HepG2 (cell line): ENCODE results near the gene FN1. TPM values are rescaled to one million over a fixed set of nuclear protein-coding genes. Genes with fewer than 3 reads are reported as not detected.

ENCODE experiments used
- CC2D1A ChIP-seq: sonication (generic); formaldehyde crosslinking; IDR thresholded peaks from 2 replicates; pipeline ENCODE4 v1.8.1; 2023; ENCODE audit warnings: mild to moderate bottlenecking, missing genetic modification reagents
- CREB1 ChIP-seq, 2 experiments: fragments of 450-650 bp in 1 of 2; IDR thresholded peaks; 2 replicates each; pipeline ENCODE4 v1.6.1; 2016 to 2017; ENCODE audit warnings: control low read depth in 1 of 2, mild to moderate bottlenecking in 1 of 2, missing compliant biosample characterization in 1 of 2, missing genetic modification characterization in 1 of 2
- CREM ChIP-seq, 2 experiments: sonication (generic) in 1 of 2; formaldehyde crosslinking in 1 of 2; IDR thresholded peaks; 2 replicates each; pipeline versions ENCODE4 v1.4.0 to v1.6.1; 2016 to 2020; ENCODE audit warnings: antibody characterized with exemption in 1 of 2, mild to moderate bottlenecking in 1 of 2, missing genetic modification reagents in 1 of 2
- DNMT1 ChIP-seq: sonication (generic); formaldehyde crosslinking; IDR thresholded peaks from 2 replicates; pipeline ENCODE4 v1.5.1; 2020; ENCODE audit warnings: mild to moderate bottlenecking, missing genetic modification reagents
- KDM4B ChIP-seq: sonication (generic); formaldehyde crosslinking; IDR thresholded peaks from 2 replicates; pipeline ENCODE4 v1.4.0; 2020; ENCODE audit warnings: missing genetic modification reagents
- KLF6 ChIP-seq: IDR thresholded peaks from 2 replicates; pipeline ENCODE4 v1.8.0; 2016; ENCODE audit warnings: missing biosample characterization, missing genetic modification reagents
- NCOR1 ChIP-seq: fragments of 200-600 bp; sonication (generic); IDR thresholded peaks from 2 replicates; pipeline ENCODE4 v1.7.0; 2017; ENCODE audit warnings: antibody characterized with exemption, low read length, borderline replicate concordance
- NFAT5 ChIP-seq: sonication (generic); formaldehyde crosslinking; IDR thresholded peaks from 2 replicates; pipeline ENCODE4 v1.4.0; 2020; ENCODE audit warnings: missing genetic modification reagents
- NR2C2 ChIP-seq: sonication (generic); formaldehyde crosslinking; IDR thresholded peaks from 2 replicates; pipeline ENCODE4 v1.4.0; 2020; ENCODE audit warnings: missing genetic modification reagents, mild to moderate bottlenecking, moderate library complexity, borderline replicate concordance
- NR3C1 ChIP-seq: sonication (generic); formaldehyde crosslinking; IDR thresholded peaks from 2 replicates; pipeline ENCODE4 v1.4.0; 2020; ENCODE audit warnings: missing genetic modification reagents
- PRMT3 ChIP-seq: sonication (generic); formaldehyde crosslinking; IDR thresholded peaks from 2 replicates; pipeline ENCODE4 v1.8.1; 2022; ENCODE audit warnings: low read depth, mild to moderate bottlenecking, moderate library complexity, missing genetic modification reagents, borderline replicate concordance
- RAD21 ChIP-seq: fragments of 450-650 bp; formaldehyde crosslinking; IDR thresholded peaks from 2 replicates; pipeline ENCODE4 v1.5.0; 2020; ENCODE audit warnings: mild to moderate bottlenecking
- RFXANK ChIP-seq: IDR thresholded peaks from 2 replicates; pipeline ENCODE4 v1.6.1; 2016
- SOX6 ChIP-seq, 2 experiments: fragments of 450-650 bp in 1 of 2; sonication (generic) in 1 of 2; formaldehyde crosslinking in 1 of 2; IDR thresholded peaks; 2 replicates each; pipeline versions ENCODE4 v1.4.0 to v1.6.1; 2017 to 2020; ENCODE audit warnings: antibody characterized with exemption in 1 of 2, mild to moderate bottlenecking in 1 of 2, missing genetic modification reagents in 1 of 2
- TBP ChIP-seq: sonication (generic); formaldehyde crosslinking; IDR thresholded peaks from 2 replicates; pipeline ENCODE4 v1.5.0; 2020; ENCODE audit warnings: missing genetic modification reagents
- U2AF2 ChIP-seq: fragments of 200-400 bp; formaldehyde crosslinking; IDR thresholded peaks from 2 replicates; pipeline ENCODE4 v1.6.1; 2017; ENCODE audit warnings: low read depth, mild to moderate bottlenecking, low read length
- ZBTB10 ChIP-seq: sonication (generic); formaldehyde crosslinking; IDR thresholded peaks from 2 replicates; pipeline ENCODE4 v1.4.0; 2020; ENCODE audit warnings: missing genetic modification reagents, borderline replicate concordance
- ZNF256 ChIP-seq: sonication (generic); formaldehyde crosslinking; conservative IDR thresholded peaks from 2 replicates; pipeline ENCODE4 v1.4.0; 2020; ENCODE audit warnings: missing genetic modification reagents
- ZNF33A ChIP-seq: sonication (generic); formaldehyde crosslinking; IDR thresholded peaks from 2 replicates; pipeline ENCODE4 v1.5.1; 2020; ENCODE audit warnings: missing genetic modification reagents, mild to moderate bottlenecking, moderate library complexity, borderline replicate concordance
- ZNF343 ChIP-seq: sonication (generic); formaldehyde crosslinking; IDR thresholded peaks from 2 replicates; pipeline ENCODE4 v1.4.0; 2020; ENCODE audit warnings: mild to moderate bottlenecking, missing genetic modification reagents
- polyA plus RNA-seq, 8 experiments: library from polyadenylated mRNA; depleted of rRNA in 3 of 8; stranded (reverse) in 7 of 8; unstranded in 1 of 8; fragments of >200 nt; fragmentation: Illumina TruSeq in 4 of 8; extraction: Trizol in 4 of 8; gene quantifications; 2 replicates each; pipeline versions ENCODE4 v1.2.1 to v1.2.3, GENCODE V29; 2011 to 2016; ENCODE audit warnings: low read depth in 4 of 8, missing spikeins in 1 of 8, mixed read lengths in 1 of 8; ENCODE audit not compliant: insufficient read depth in 1 of 8
- total RNA-seq, 5 experiments: library from RNA; depleted of rRNA; stranded (reverse); fragments of >200 nt; fragmentation: Illumina TruSeq; extraction: Trizol; gene quantifications; 2 replicates each; pipeline ENCODE4 v1.2.3, GENCODE V29; 2016; ENCODE audit warnings: low read depth in 1 of 5
- TF ChIP-seq, protein P1 (sequence below): sonication (generic); formaldehyde crosslinking; IDR thresholded peaks from 2 replicates; pipeline ENCODE4 v1.4.0; 2020; ENCODE audit warnings: mild to moderate bottlenecking, missing genetic modification reagents

The FN1 gene
- total and polyA plus RNA-seq, 2 of the 13 experiments (the other 11 are each of a cell fraction or from before 2014, with no cell fraction given), result 1,847 to 6,471 TPM

DNA sequence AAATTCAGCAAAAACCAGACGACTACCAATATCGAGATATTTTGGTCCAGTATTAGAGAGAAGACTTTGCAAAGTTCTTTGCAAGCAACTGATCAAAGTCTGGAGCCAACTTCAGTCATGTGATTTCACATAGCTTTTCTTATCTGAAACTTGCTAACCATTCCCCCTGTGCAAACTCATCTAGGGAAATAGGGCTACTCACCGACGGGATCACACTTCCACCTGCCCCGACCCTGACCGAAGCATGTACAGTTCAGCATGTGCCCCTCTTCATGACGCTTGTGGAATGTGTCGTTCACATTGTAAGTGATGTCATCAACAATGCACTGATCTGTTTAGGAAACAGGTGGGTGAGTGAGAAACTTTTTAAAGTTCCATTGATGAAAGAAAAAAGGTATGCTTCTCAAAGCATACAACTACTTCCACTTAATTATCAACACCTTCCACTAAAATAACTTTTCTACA, 15.4 kb downstream of the FN1 start (continued):
- TF ChIP-seq SOX6 (IDR thresholded peaks at IDR 0.05), result no peak
- TF ChIP-seq SOX6 (CRISPR knock-in tag; IDR thresholded peaks at IDR 0.05), result peak; percentile 83
- TF ChIP-seq ZNF33A (CRISPR knock-in tag), result no peak
- TF ChIP-seq NR2C2, result peak; percentile 52
- peak; percentile 93 for TF ChIP-seq CREB1 (IDR thresholded peaks at IDR 0.05)
- TF ChIP-seq CREB1 (CRISPR knock-in tag; IDR thresholded peaks at IDR 0.05), result peak; percentile 88
- TF ChIP-seq ZBTB10 (CRISPR knock-in tag), result 0 out of 2 replicates have a peak, but pooled peaks have one; percentile 7
- TF ChIP-seq, protein P1, sequence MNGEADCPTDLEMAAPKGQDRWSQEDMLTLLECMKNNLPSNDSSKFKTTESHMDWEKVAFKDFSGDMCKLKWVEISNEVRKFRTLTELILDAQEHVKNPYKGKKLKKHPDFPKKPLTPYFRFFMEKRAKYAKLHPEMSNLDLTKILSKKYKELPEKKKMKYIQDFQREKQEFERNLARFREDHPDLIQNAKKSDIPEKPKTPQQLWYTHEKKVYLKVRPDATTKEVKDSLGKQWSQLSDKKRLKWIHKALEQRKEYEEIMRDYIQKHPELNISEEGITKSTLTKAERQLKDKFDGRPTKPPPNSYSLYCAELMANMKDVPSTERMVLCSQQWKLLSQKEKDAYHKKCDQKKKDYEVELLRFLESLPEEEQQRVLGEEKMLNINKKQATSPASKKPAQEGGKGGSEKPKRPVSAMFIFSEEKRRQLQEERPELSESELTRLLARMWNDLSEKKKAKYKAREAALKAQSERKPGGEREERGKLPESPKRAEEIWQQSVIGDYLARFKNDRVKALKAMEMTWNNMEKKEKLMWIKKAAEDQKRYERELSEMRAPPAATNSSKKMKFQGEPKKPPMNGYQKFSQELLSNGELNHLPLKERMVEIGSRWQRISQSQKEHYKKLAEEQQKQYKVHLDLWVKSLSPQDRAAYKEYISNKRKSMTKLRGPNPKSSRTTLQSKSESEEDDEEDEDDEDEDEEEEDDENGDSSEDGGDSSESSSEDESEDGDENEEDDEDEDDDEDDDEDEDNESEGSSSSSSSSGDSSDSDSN (CRISPR knock-in tag), result no peak
- peak; percentile 89 for TF ChIP-seq PRMT3 (CRISPR knock-in tag)
- TF ChIP-seq U2AF2, result no peak
- no peak for TF ChIP-seq CC2D1A (CRISPR knock-in tag)
- no peak for TF ChIP-seq RAD21 (CRISPR knock-in tag)
- TF ChIP-seq TBP, result no peak
- TF ChIP-seq KLF6, result no peak
- peak; percentile 79 for TF ChIP-seq CREM (IDR thresholded peaks at IDR 0.05)
- TF ChIP-seq CREM (CRISPR knock-in tag; IDR thresholded peaks at IDR 0.05), result no peak
- TF ChIP-seq KDM4B (CRISPR knock-in tag), result peak; percentile 55; the same call in 1 of the 2 replicates
- peak; percentile 30; the same call in 1 of the 2 replicates for TF ChIP-seq RFXANK (CRISPR knock-in tag)
- no peak for TF ChIP-seq ZNF256 (CRISPR knock-in tag)
- no peak for TF ChIP-seq ZNF343 (CRISPR knock-in tag)
- TF ChIP-seq DNMT1 (CRISPR knock-in tag), result no peak
- TF ChIP-seq NFAT5 (CRISPR knock-in tag), result no peak
- TF ChIP-seq NCOR1, result peak; percentile 31; the same call in 1 of the 2 replicates
- no peak for TF ChIP-seq NR3C1 (CRISPR knock-in tag)
